K562 (cell line): Measurements from ENCODE around the gene RIC3. TPM values are rescaled to one million over a fixed set of nuclear protein-coding genes. Genes with fewer than 3 reads are reported as not detected.

Source experiments
- ATAC-seq: fragments of 200-7000 bp; cut with Tn5 transposase; 3 replicates; pipeline ENCODE4 v1.9.1; 2020; ENCODE audit warnings: moderate library complexity
- BruUV-seq: library from RNA; stranded (reverse); fragments of 400-500 nt; replicated peaks from 2 replicates; lab custom pipeline; 2021; lab: Mats Ljungman, UMichigan
- CTCF ChIA-PET: fragments of 300-600 bp; formaldehyde crosslinking; extraction: SDS; loops from one replicate; lab custom pipeline; 2021; ENCODE audit warnings: low intra/inter-chr PET ratio; lab: Yijun Ruan, JAX
- POLR2A ChIA-PET: fragments of 300-600, 350-650 bp; sonication (Branson Sonifier 250); formaldehyde crosslinking; extraction: SDS; loops from one replicate; lab custom pipeline; 2021; ENCODE audit warnings: antibody characterized with exemption, inconsistent platforms; lab: Yijun Ruan, JAX
- DNase-seq, 4 experiments: peaks; one replicate each; pipeline versions ENCODE4 v3.0.0 to v3.0.0-alpha.2; 2011 to 2018; ENCODE audit warnings: low spot score in 3 of 4, mixed read lengths in 3 of 4; ENCODE audit errors: extremely low read depth in 1 of 4
- FAIRE-seq: peaks from 2 replicates; lab custom pipeline; 2011; peaks lifted over from hg19 to GRCh38; lab: Jason Lieb, UNC
- H2AFZ ChIP-seq: 2 replicates; pipeline ENCODE4 v1.6.0; 2011; ENCODE audit warnings: low read depth, low read length, control low read depth, inconsistent platforms
- H3K27ac ChIP-seq: fragments of 200-600 bp; 3 replicates; pipeline ENCODE4 v1.8.0; 2011; ENCODE audit warnings: low read depth, mild to moderate bottlenecking, control low read depth, inconsistent platforms, low read length, moderate library complexity, mixed read lengths; ENCODE audit errors: extremely low read depth
- H3K27me3 ChIP-seq, 2 experiments: fragments of 300-600 bp in 1 of 2; 2 replicates in 1 of 2; 3 replicates in 1 of 2; pipeline versions ENCODE4 v1.6.0 to v1.8.0; 2011; ENCODE audit warnings: inconsistent platforms in 2 of 2, low read length in 2 of 2, mild to moderate bottlenecking in 1 of 2, mixed read lengths in 1 of 2, moderate library complexity in 1 of 2; ENCODE audit not compliant: control insufficient read depth in 2 of 2, insufficient read depth in 2 of 2
- H3K36me3 ChIP-seq: fragments of 300-600 bp; 3 replicates; pipeline ENCODE4 v1.8.0; 2011; ENCODE audit warnings: mild to moderate bottlenecking, low read length, inconsistent platforms; ENCODE audit not compliant: control insufficient read depth, insufficient read depth
- H3K4me1 ChIP-seq, 2 experiments: fragments of 200-600 bp in 1 of 2; replicated peaks in 1 of 2; 2 replicates in 1 of 2; 3 replicates in 1 of 2; pipeline versions ENCODE4 v1.5.1 to v1.8.0; 2011; ENCODE audit warnings: inconsistent platforms in 2 of 2, low read length in 2 of 2, mild to moderate bottlenecking in 1 of 2, mixed read lengths in 1 of 2, moderate library complexity in 1 of 2; ENCODE audit not compliant: control insufficient read depth in 2 of 2, insufficient read depth in 2 of 2
- H3K4me2 ChIP-seq: 2 replicates; pipeline ENCODE4 v1.6.1; 2011; ENCODE audit warnings: low read length, control low read depth, inconsistent platforms, mixed read lengths; ENCODE audit not compliant: insufficient read depth
- H3K4me3 ChIP-seq: fragments of 200-600 bp; sonication (generic), shearing (Covaris generic); 2 replicates; pipeline ENCODE4 v1.5.1; 2016; ENCODE audit warnings: control low read depth, inconsistent platforms
- H3K79me2 ChIP-seq: fragments of 200-600 bp; 3 replicates; pipeline ENCODE4 v1.8.0; 2011; ENCODE audit warnings: low read length, inconsistent platforms; ENCODE audit not compliant: control insufficient read depth, insufficient read depth
- H3K9ac ChIP-seq, 2 experiments: 2 replicates each; pipeline versions ENCODE4 v1.6.0 to v1.6.1; 2011; ENCODE audit warnings: low read depth in 2 of 2, low read length in 2 of 2, control low read depth in 1 of 2, inconsistent platforms in 1 of 2, mild to moderate bottlenecking in 1 of 2, mixed read lengths in 1 of 2; ENCODE audit not compliant: insufficient read depth in 1 of 2
- H3K9me1 ChIP-seq: one replicate; pipeline ENCODE4 v1.6.0; 2011; ENCODE audit warnings: inconsistent platforms, mild to moderate bottlenecking, low read length, moderate library complexity; ENCODE audit not compliant: control insufficient read depth, insufficient read depth
- H3K9me3 ChIP-seq: replicated peaks from 2 replicates; pipeline ENCODE4 v1.5.1; 2011; ENCODE audit warnings: low read depth, low read length, inconsistent platforms; ENCODE audit not compliant: control insufficient read depth, insufficient read depth
- H4K20me1 ChIP-seq: replicated peaks from 2 replicates; pipeline ENCODE4 v1.6.1; 2011; ENCODE audit warnings: low read length, inconsistent platforms, mixed read lengths; ENCODE audit not compliant: control insufficient read depth, insufficient read depth
- CLOCK ChIP-seq: fragments of 250-450 bp; sonication (Bioruptor Pico); IDR thresholded peaks from 2 replicates; pipeline ENCODE4 v1.4.0; 2020; ENCODE audit warnings: mild to moderate bottlenecking, moderate library complexity, borderline replicate concordance
- CREB1 ChIP-seq, 2 experiments: sonication (generic) in 1 of 2; formaldehyde crosslinking in 1 of 2; IDR thresholded peaks; 2 replicates each; pipeline versions ENCODE4 v1.6.1 to v1.8.0; 2012 to 2022; ENCODE audit warnings: inconsistent platforms in 1 of 2, mild to moderate bottlenecking in 1 of 2, missing genetic modification reagents in 1 of 2, moderate library complexity in 1 of 2
- CTBP1 ChIP-seq: fragments of 450-650 bp; IDR thresholded peaks from 2 replicates; pipeline ENCODE4 v1.6.1; 2016; ENCODE audit warnings: borderline replicate concordance
- FOXP1 ChIP-seq: sonication (generic); formaldehyde crosslinking; IDR thresholded peaks from 2 replicates; pipeline ENCODE4 v1.8.0; 2022; ENCODE audit warnings: mild to moderate bottlenecking, missing genetic modification reagents
- HMG20B ChIP-seq: fragments of 250-450 bp; sonication (Bioruptor Pico); IDR thresholded peaks from 2 replicates; pipeline ENCODE4 v1.5.0; 2021; ENCODE audit warnings: mild to moderate bottlenecking
- PTRF ChIP-seq: fragments of 450-650 bp; IDR thresholded peaks from 2 replicates; pipeline ENCODE4 v1.6.1; 2016; ENCODE audit warnings: mild to moderate bottlenecking, missing genetic modification characterization, missing compliant biosample characterization
- SAFB2 ChIP-seq: fragments of 200-400 bp; formaldehyde crosslinking; IDR thresholded peaks from 2 replicates; pipeline ENCODE4 v1.6.1; 2018; ENCODE audit warnings: borderline replicate concordance, low read length, low read depth, moderate library complexity; ENCODE audit not compliant: severe bottlenecking
- SNIP1 ChIP-seq: fragments of 450-650 bp; IDR thresholded peaks from 2 replicates; pipeline ENCODE4 v1.7.1; 2017; ENCODE audit warnings: low read depth, mild to moderate bottlenecking
- SREBF2 ChIP-seq: sonication (generic); formaldehyde crosslinking; IDR thresholded peaks from 2 replicates; pipeline ENCODE4 v1.4.0; 2020; ENCODE audit warnings: mild to moderate bottlenecking, missing genetic modification reagents
- ZBTB2 ChIP-seq: fragments of 450-650 bp; IDR thresholded peaks from 2 replicates; pipeline ENCODE4 v1.6.1; 2016; ENCODE audit warnings: antibody characterized with exemption
- ZBTB34 ChIP-seq: fragments of 250-450 bp; sonication (Bioruptor Pico); IDR thresholded peaks from 2 replicates; pipeline ENCODE4 v1.8.0; 2021; ENCODE audit warnings: mild to moderate bottlenecking, moderate library complexity
- ZNF431 ChIP-seq: sonication (generic); formaldehyde crosslinking; IDR thresholded peaks from 2 replicates; pipeline ENCODE4 v1.8.0; 2022; ENCODE audit warnings: mild to moderate bottlenecking, missing genetic modification reagents
- WGBS: fragments of 100-300 bp; shearing (Covaris generic); methylation state at CpG from one replicate; pipeline ENCODE4 v1.1.6; 2016; ENCODE audit warnings: low coverage, mixed read lengths; ENCODE audit not compliant: insufficient coverage; ENCODE audit errors: missing lambda C conversion rate; 5-methylcytosine and 5-hydroxymethylcytosine counted together
- in situ Hi-C: fragments of 300-500 bp; cut with MboI; formaldehyde crosslinking; loops from 4 replicates; pipeline ENCODE4 v1.15.0; 2018; ENCODE audit warnings: inconsistent platforms, mixed read lengths
- intact Hi-C: fragments of 100-400 bp; cut with micrococcal nuclease; formaldehyde crosslinking; loops from 2 replicates; pipeline ENCODE4 v1.14.2; 2022
- polyA plus RNA-seq, 8 experiments: library from polyadenylated mRNA; depleted of rRNA in 4 of 8; stranded (reverse) in 5 of 8; unstranded in 3 of 8; fragments of >200 nt; fragmentation: Nextera tagmentation in 2 of 8; fragmentation: Illumina TruSeq in 1 of 8; extraction: Ambion mirVana in 2 of 8; extraction: Trizol in 1 of 8; gene quantifications; 2 replicates each; pipeline versions ENCODE4 v1.2.1 to v1.2.3, GENCODE V29; 2011 to 2014; ENCODE audit warnings: inconsistent platforms in 1 of 8, missing spikeins in 1 of 8
- total RNA-seq, 7 experiments: library from RNA; depleted of rRNA in 6 of 7; stranded (reverse); fragments of >200 nt in 6 of 7; fragmentation: Illumina TruSeq in 2 of 7; extraction: Trizol in 2 of 7; gene quantifications; 2 replicates each; pipeline versions ENCODE4 v1.2.1 to v1.2.3, GENCODE V29; 2011 to 2021; ENCODE audit warnings: low replicate concordance in 1 of 7

Gene RIC3
- total and polyA plus RNA-seq, 9 of the 15 experiments (the other 6 are each of a cell fraction or from before 2014, with no cell fraction given), result 0.03 to 0.16 (median 0.05) TPM; not detected in 4

- H4K20me1 ChIP-seq, result no peaks in the 10 kb centered on the region
- H3K27me3 ChIP-seq, result no peaks in the 10 kb centered on the region
- no peak overlapping the region for H2AFZ ChIP-seq
- POLR2A ChIA-PET, result no interaction called here
- DNase-seq (no peak), ATAC-seq (no peak), FAIRE-seq (no peak)
- no peaks in the 10 kb centered on the region for H3K9me1 ChIP-seq
- H3K4me3 ChIP-seq, result no peak overlapping the region
- no peak overlapping the region for H3K4me2 ChIP-seq
- CTCF ChIA-PET, result no interaction called here
- intact Hi-C loops (no loop called here), in situ Hi-C loops (no loop called here)
- no peak overlapping the region for H3K27ac ChIP-seq
- H3K36me3 ChIP-seq, result no peaks in the 10 kb centered on the region
- WGBS, result 0% methylated on average over 6 of the region's 6 CpGs
- H3K9me3 ChIP-seq, result no peaks in the 10 kb centered on the region
- H3K4me1 ChIP-seq, result no peaks in the 10 kb centered on the region
- H3K9ac ChIP-seq, result no peak overlapping the region
- no TSS peak for BruUV-seq
- H3K79me2 ChIP-seq, result no peaks in the 10 kb centered on the region
- TF ChIP-seq SAFB2 (no peak), SREBF2 (CRISPR knock-in tag) (no peak), CREB1 (IDR thresholded peaks at IDR 0.05) (no peak), CREB1 (CRISPR knock-in tag; IDR thresholded peaks at IDR 0.05) (no peak), HMG20B (CRISPR knock-in tag) (no peak), SNIP1 (no peak), CTBP1 (no peak)
Measured at GRCh38 chr11:8149726-8150125, 19.1 kb downstream of the RIC3 start.

- intact Hi-C loops, result no loop called here
- H4K20me1 ChIP-seq, result no peaks in the 10 kb centered on the region
- FAIRE-seq, result no peak
- no peak overlapping the region for H2AFZ ChIP-seq
- POLR2A ChIA-PET, result interaction anchor here (0.6 kb wide), 1 partner anchor 173 kb away, joined by 3 read pairs; the partner anchor contains the start of gene NLRP10
- no peaks in the 10 kb centered on the region for H3K79me2 ChIP-seq
- CTCF ChIA-PET, result no interaction called here
- no peak for ATAC-seq
- no peak overlapping the region for H3K27ac ChIP-seq
- no peak overlapping the region for H3K4me3 ChIP-seq
- H3K4me1 ChIP-seq, result no peaks in the 10 kb centered on the region
- DNase-seq, result no peak
- no peak overlapping the region for H3K9ac ChIP-seq
- no peaks in the 10 kb centered on the region for H3K27me3 ChIP-seq
- no TSS peak for BruUV-seq
- no peaks in the 10 kb centered on the region for H3K36me3 ChIP-seq
- H3K9me3 ChIP-seq, result no peaks in the 10 kb centered on the region
- H3K4me2 ChIP-seq, result no peak overlapping the region
- H3K9me1 ChIP-seq, result no peaks in the 10 kb centered on the region
- in situ Hi-C loops, result no loop called here
- 0% methylated on average over 2 of the region's 2 CpGs for WGBS
- TF ChIP-seq ZBTB34 (CRISPR knock-in tag) (no peak), CLOCK (CRISPR knock-in tag) (no peak), PTRF (tag) (no peak), ZNF431 (CRISPR knock-in tag) (no peak), ZBTB2 (no peak), FOXP1 (no peak)
Measured at GRCh38 chr11:8138526-8138925, 30.3 kb downstream of the RIC3 start.
